Pancreas (tissue), 10 donors: ENCODE measurements around the gene LRP8. TPM values are rescaled to one million over a fixed set of nuclear protein-coding genes. Genes with fewer than 3 reads are reported as not detected.

Experiments
- ATAC-seq, 4 donors: fragments of 200-7000 bp; cut with Tn5 transposase; one replicate each; pipeline versions ENCODE4 v1.8.0 to v1.9.1; 2020; ENCODE audit warnings: mild to moderate bottlenecking in 4 of 4, moderate library complexity in 4 of 4
- DNase-seq, 6 donors: peaks; one replicate each; pipeline ENCODE4 v3.0.0-alpha.2; 2020
- FAIRE-seq: peaks from 2 replicates; lab custom pipeline; 2012; peaks lifted over from hg19 to GRCh38; lab: Jason Lieb, UNC
- H3K27ac ChIP-seq, 4 donors: fragments of 200-600 bp; sonication (generic); 1 replicate in 3 of 4; 2 replicates in 1 of 4; pipeline versions ENCODE4 v1.5.0 to v1.8.0; 2020
- H3K27me3 ChIP-seq, 4 donors: fragments of 200-600 bp; one replicate each; pipeline ENCODE4 v1.8.0; 2021
- H3K36me3 ChIP-seq, 3 donors: fragments of 200-600 bp; sonication (generic) in 1 of 3; one replicate each; pipeline versions ENCODE4 v1.5.0 to v1.8.0; 2020 to 2021
- H3K4me1 ChIP-seq, 3 donors: fragments of 200-600 bp; one replicate each; pipeline ENCODE4 v1.8.0; 2021
- H3K4me3 ChIP-seq, 4 donors: fragments of 200-600 bp; sonication (generic) in 2 of 4; one replicate each; pipeline versions ENCODE4 v1.5.0 to v1.8.0; 2020 to 2021
- H3K9me3 ChIP-seq, 4 donors: fragments of 200-600 bp; one replicate each; pipeline ENCODE4 v1.8.0; 2021
- WGBS, 2 donors: extraction: QIAGEN DNeasy Blood & Tissue Kit; methylation state at CpG; one replicate each; pipeline ENCODE4 v1.1.7; 2013; 5-methylcytosine and 5-hydroxymethylcytosine counted together
- intact Hi-C, 3 donors: fragments of 100-400 bp; cut with DNase I; formaldehyde crosslinking; loops; one replicate each; pipeline versions ENCODE4 v1.11.1 to v1.14.2; 2022
- polyA plus RNA-seq, 2 donors: library from polyadenylated mRNA; stranded (reverse); fragments of 200-250 nt; gene quantifications; one replicate each; pipeline ENCODE4 v1.2.3, GENCODE V29; 2013
- total RNA-seq, 6 donors: library from RNA; stranded (reverse); fragmentation: NEBNext Ultra II Directional in 4 of 6; extraction: Animal tissue kit (Norgen Biotek cat#: 25700) in 4 of 6; gene quantifications; one replicate each; pipeline versions ENCODE4 v1.2.1 to v1.2.4, GENCODE V29; 2021 to 2023
- TF ChIP-seq, protein P1 (sequence below), 4 donors: fragments of 200-600 bp; sonication (generic) in 3 of 4; IDR thresholded peaks; one replicate each; pipeline versions ENCODE4 v1.5.0 to v1.8.0; 2021; ENCODE audit warnings: antibody characterized with exemption in 4 of 4
- donor health status: healthy with polysubstance abuse.
- donor health status: DM: no; HTN: no; CAD: no; lungs with moderate emphysema.
- donor health status: DM: no; HTN: no; CAD: no.
- donor health status: control.
- donor health status: control.
- donor health status: Bipolar disorder and iron deficiency.
- donor health status: DM: yes; HTN: yes; CAD: no.
- donor health status: DM: no; HTN: no; CAD: no.
- donor health status: DM: no; HTN: no; CAD: no.
- donor health status: DM: yes; HTN: yes; CAD: no.

LRP8 gene
- total and polyA plus RNA-seq, 8 donors: 0.08 to 2.3 (median 0.59) TPM

DNA sequence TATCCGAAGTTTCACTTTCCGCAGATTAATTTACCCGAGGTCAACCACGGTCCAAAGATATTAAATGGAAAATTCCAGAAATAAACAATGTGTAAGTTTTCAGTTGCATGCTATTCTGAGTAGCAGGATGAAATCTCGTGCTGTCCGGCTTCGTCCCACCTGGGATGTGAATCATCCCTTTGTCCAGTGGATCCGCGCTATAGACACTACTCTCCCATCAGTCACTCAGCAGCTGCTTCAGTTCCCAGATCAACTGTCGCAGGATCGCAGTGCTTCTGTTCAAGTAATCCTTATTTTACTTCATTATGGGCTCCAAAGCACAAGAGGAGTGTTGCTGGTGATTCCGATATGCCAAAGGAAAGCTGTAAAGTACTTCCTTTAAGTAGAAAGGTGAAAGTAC lies 8.3 kb upstream of the LRP8 start:
- DNase-seq: no peak
- TF ChIP-seq, protein P1, sequence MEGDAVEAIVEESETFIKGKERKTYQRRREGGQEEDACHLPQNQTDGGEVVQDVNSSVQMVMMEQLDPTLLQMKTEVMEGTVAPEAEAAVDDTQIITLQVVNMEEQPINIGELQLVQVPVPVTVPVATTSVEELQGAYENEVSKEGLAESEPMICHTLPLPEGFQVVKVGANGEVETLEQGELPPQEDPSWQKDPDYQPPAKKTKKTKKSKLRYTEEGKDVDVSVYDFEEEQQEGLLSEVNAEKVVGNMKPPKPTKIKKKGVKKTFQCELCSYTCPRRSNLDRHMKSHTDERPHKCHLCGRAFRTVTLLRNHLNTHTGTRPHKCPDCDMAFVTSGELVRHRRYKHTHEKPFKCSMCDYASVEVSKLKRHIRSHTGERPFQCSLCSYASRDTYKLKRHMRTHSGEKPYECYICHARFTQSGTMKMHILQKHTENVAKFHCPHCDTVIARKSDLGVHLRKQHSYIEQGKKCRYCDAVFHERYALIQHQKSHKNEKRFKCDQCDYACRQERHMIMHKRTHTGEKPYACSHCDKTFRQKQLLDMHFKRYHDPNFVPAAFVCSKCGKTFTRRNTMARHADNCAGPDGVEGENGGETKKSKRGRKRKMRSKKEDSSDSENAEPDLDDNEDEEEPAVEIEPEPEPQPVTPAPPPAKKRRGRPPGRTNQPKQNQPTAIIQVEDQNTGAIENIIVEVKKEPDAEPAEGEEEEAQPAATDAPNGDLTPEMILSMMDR (IDR thresholded peaks at IDR 0.05): no peak
- Histone ChIP-seq H3K4me3 (no peak overlapping the region), H3K9me3 (no peaks in the 10 kb centered on the region), H3K4me1 (no peaks in the 10 kb centered on the region), H3K36me3 (no peaks in the 10 kb centered on the region), H3K27me3 (no peaks in the 10 kb centered on the region), H3K27ac (no peak overlapping the region)
- intact Hi-C loops: no loop called here
- no peak for FAIRE-seq
- ATAC-seq: no peak
- WGBS, 2 donors: 32 to 45% methylated on average over 12 of the region's 12 CpGs

DNA sequence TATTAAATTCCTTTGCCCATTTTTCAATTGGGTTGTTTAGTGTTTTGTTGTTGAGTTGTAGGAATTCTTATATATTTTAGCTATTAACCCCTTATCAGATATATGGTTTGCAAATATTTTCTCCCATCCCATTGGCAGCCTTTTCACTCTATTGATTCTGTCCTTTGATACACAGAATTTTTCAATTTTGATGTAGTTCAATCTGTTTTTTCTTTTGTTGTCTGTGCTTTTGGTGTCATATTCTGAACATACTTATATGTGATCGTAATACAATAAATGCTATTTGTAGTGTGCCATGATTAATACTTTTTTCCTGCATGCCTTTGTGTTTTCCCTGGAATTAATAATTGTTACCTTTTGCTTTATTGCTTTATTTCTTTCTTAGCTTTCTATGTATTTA lies 7.8 kb upstream of the LRP8 start:
- no peak for FAIRE-seq
- TF ChIP-seq, protein P1 (IDR thresholded peaks at IDR 0.05): no peak
- ATAC-seq: no peak
- intact Hi-C loops: no loop called here
- Histone ChIP-seq H3K27me3 (no peaks in the 10 kb centered on the region), H3K36me3 (no peaks in the 10 kb centered on the region), H3K4me1 (no peaks in the 10 kb centered on the region), H3K4me3 (no peak overlapping the region), H3K27ac (no peak overlapping the region), H3K9me3 (no peaks in the 10 kb centered on the region)
- WGBS, 2 donors: 69 to 83% methylated on average over 1 of the region's 1 CpG
- no peak for DNase-seq

DNA sequence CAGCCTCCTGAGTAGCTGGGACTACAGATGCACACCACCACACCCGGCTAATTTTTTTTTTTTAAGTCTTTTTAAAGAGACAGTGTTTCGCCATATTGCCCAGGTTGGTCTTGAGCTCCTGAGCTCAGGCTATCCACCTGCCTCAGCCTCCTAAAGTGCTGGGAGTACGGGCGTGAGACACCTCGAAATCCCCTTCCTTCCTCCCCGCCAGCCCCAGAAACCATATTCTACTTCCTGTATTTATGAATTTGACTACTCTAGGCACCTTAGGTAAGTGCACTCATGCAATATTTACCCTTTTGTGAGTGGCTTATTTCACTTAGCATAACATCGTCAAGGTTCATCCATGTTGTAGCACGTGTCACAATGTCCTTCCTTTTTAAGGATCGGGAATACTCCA lies 6.9 kb upstream of the LRP8 start:
- Histone ChIP-seq H3K36me3 (no peaks in the 10 kb centered on the region), H3K4me1 (no peaks in the 10 kb centered on the region), H3K27ac (no peak overlapping the region), H3K9me3 (no peaks in the 10 kb centered on the region), H3K27me3 (no peaks in the 10 kb centered on the region), H3K4me3 (no peak overlapping the region)
- ATAC-seq (no peak), FAIRE-seq (no peak), DNase-seq (no peak)
- intact Hi-C loops: no loop called here
- WGBS, 2 donors: 66 to 71% methylated on average over 9 of the region's 9 CpGs
- TF ChIP-seq, protein P1 (IDR thresholded peaks at IDR 0.05): no peak

DNA sequence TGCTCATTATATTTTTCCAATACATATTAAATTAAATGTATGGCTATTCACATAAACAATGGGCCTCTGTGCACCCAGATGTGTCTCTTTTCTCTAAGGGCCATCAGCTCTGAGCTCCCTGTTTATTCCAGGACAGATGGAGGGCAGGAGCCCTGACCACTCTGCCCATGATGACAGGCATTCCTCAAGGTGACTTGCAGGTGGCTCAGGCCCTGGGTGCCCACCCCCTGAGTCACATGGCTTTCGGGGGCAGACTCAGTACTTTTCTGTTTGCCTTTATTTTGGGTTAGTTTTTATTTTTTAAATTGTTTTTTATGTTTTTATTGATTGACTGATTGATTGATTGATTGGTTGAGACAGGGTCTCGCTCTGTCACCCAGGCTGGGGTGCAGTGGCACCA lies 6.4 kb upstream of the LRP8 start:
- FAIRE-seq (no peak), DNase-seq (no peak), ATAC-seq (no peak)
- intact Hi-C loops: no loop called here
- Histone ChIP-seq H3K27me3 (no peaks in the 10 kb centered on the region), H3K4me1 (no peaks in the 10 kb centered on the region), H3K27ac (no peak overlapping the region), H3K4me3 (no peak overlapping the region), H3K9me3 (no peaks in the 10 kb centered on the region), H3K36me3 (no peaks in the 10 kb centered on the region)
- WGBS, 2 donors: 81 to 84% methylated on average over 2 of the region's 2 CpGs
- TF ChIP-seq, protein P1 (IDR thresholded peaks at IDR 0.05): no peak

DNA sequence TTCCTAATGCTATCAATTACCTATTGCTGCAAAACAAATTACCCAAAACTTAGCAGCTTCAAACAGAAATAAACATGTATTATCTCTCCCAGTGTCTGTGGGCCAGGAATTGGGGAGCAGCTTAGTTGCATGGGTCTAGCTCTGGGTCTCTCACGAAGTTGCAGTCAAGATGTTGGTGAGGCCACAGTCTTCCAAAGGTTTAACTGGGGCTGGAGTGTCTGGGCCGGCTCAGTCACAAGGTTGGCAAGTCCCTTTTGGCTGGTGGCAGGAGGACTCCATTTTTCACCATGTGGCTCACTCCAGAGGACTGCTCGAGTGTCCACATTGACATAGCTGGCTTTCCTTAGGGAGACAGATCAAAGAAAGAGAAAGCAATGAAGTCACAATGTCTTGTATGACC lies 5.0 kb upstream of the LRP8 start:
- whole genome bisulfite sequencing, 2 donors: 68 to 69% methylated on average over 3 of the region's 3 CpGs
- TF ChIP-seq, protein P1 (IDR thresholded peaks at IDR 0.05): no peak
- ATAC-seq (no peak), FAIRE-seq (no peak), DNase-seq (peak in 3 of 6 donors; percentile 0 to 12 (median 3))
- Histone ChIP-seq H3K4me1 (no peaks in the 10 kb centered on the region), H3K36me3 (no peaks in the 10 kb centered on the region), H3K27me3 (no peaks in the 10 kb centered on the region), H3K4me3 (no peak overlapping the region), H3K27ac (no peak overlapping the region), H3K9me3 (no peaks in the 10 kb centered on the region)
- intact Hi-C loops: no loop called here
